ENCODE results near the gene CTBS.

DNA sequence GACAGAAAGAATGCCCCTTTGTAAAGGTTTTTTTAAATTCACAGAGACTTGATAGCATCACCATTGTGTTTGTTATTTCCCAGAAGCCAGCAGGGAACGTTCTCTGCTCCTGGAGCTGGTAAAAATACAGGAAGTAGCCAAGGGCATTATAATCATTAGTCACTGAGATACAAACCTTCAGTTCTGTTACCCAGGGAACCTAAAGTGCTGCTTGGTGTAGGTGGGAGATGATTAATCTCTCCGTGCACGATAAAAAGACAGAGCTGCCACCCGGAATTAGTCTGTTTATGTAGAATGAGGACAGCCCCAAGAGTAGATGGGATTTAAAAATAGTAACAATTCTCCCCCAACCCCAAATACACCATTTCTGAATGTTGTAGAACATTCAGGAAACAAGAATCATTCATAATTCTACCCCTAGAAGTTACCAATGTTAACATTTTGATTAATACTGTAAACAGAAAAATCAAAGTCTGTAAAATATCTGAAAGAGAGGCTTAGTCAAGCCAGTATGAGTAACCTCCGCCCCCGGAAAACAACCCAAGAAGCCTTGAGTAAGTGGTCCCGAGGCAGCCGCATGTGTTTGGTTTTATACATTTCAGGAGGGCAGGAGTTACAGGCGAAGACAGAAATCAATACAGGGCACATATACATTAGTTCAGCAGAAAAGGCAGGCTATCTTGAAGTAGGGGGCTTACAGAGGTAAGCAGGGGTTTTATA, 45.3 kb upstream of the CTBS start:
- TF ChIP-seq, protein P1, sequence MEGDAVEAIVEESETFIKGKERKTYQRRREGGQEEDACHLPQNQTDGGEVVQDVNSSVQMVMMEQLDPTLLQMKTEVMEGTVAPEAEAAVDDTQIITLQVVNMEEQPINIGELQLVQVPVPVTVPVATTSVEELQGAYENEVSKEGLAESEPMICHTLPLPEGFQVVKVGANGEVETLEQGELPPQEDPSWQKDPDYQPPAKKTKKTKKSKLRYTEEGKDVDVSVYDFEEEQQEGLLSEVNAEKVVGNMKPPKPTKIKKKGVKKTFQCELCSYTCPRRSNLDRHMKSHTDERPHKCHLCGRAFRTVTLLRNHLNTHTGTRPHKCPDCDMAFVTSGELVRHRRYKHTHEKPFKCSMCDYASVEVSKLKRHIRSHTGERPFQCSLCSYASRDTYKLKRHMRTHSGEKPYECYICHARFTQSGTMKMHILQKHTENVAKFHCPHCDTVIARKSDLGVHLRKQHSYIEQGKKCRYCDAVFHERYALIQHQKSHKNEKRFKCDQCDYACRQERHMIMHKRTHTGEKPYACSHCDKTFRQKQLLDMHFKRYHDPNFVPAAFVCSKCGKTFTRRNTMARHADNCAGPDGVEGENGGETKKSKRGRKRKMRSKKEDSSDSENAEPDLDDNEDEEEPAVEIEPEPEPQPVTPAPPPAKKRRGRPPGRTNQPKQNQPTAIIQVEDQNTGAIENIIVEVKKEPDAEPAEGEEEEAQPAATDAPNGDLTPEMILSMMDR (IDR thresholded peaks at IDR 0.05) = no peak
- TF ChIP-seq ZFX (IDR thresholded peaks at IDR 0.05; ENCODE audit: borderline replicate concordance) = no peak
